ENCODE measurements around the gene IFNGR2. TPM values are rescaled to one million over a fixed set of nuclear protein-coding genes. Genes with fewer than 3 reads are reported as not detected.

Gene IFNGR2
- total RNA-seq, 1 experiment from 2014 or later, result 87.7 TPM

DNA sequence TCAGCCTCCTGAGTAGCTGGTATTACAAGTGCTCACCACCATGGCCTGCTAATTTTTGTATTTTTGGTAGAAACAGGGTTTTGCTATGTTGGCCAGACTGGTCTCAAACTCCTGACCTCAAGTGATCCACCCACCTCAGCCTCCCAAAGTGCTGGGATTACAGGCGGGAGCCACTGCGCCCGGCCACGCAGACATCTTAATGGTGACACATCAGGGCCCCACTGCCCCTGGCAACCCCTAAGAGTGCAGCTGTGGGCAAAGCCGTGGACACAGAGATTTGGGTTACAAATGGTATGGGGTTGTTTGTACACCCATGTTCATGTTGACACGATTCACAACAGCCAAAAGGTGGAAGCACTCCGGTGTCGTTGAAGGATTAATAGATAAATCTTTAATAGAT is 29.8 kb downstream of the IFNGR2 start:
- Mint-ChIP-seq H3K36me3 (ENCODE audit: insufficient read depth, unreplicated experiment) (peaks cover 100% of the 10 kb centered on the region), H3K27ac (ENCODE audit: low read depth, unreplicated experiment) (peak overlapping the region; percentile 64), H3K4me1 (ENCODE audit: insufficient read depth, unreplicated experiment) (peaks cover 32% of the 10 kb centered on the region), H3K27me3 (ENCODE audit: insufficient read depth, unreplicated experiment) (no peaks in the 10 kb centered on the region), H3K9me3 (ENCODE audit: unreplicated experiment) (no peaks in the 10 kb centered on the region), H3K4me3 (ENCODE audit: unreplicated experiment) (no peak overlapping the region)
- intact Hi-C loops (cut with micrococcal nuclease), result no loop called here
- TF ChIP-seq, protein P1, sequence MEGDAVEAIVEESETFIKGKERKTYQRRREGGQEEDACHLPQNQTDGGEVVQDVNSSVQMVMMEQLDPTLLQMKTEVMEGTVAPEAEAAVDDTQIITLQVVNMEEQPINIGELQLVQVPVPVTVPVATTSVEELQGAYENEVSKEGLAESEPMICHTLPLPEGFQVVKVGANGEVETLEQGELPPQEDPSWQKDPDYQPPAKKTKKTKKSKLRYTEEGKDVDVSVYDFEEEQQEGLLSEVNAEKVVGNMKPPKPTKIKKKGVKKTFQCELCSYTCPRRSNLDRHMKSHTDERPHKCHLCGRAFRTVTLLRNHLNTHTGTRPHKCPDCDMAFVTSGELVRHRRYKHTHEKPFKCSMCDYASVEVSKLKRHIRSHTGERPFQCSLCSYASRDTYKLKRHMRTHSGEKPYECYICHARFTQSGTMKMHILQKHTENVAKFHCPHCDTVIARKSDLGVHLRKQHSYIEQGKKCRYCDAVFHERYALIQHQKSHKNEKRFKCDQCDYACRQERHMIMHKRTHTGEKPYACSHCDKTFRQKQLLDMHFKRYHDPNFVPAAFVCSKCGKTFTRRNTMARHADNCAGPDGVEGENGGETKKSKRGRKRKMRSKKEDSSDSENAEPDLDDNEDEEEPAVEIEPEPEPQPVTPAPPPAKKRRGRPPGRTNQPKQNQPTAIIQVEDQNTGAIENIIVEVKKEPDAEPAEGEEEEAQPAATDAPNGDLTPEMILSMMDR (IDR thresholded peaks at IDR 0.05; ENCODE audit: unreplicated experiment), result no peak
- CTCF ChIA-PET, result interaction anchor here (0.8 to 1.2 kb wide), 2 partner anchors 12 to 15 kb away, joined by 3 to 7 read pairs; no protein-coding TSS in a partner anchor
- DNase-seq (ENCODE audit: unreplicated experiment), result no peak
- no TSS peak for BruUV-seq (replicated peaks)
- POLR2A ChIA-PET, result interaction anchor here (2.4 to 12.1 kb wide), 2 partner anchors 25 to 52 kb away, joined by 28 to 236 read pairs; partner anchors contain the start of gene IFNGR2

DNA sequence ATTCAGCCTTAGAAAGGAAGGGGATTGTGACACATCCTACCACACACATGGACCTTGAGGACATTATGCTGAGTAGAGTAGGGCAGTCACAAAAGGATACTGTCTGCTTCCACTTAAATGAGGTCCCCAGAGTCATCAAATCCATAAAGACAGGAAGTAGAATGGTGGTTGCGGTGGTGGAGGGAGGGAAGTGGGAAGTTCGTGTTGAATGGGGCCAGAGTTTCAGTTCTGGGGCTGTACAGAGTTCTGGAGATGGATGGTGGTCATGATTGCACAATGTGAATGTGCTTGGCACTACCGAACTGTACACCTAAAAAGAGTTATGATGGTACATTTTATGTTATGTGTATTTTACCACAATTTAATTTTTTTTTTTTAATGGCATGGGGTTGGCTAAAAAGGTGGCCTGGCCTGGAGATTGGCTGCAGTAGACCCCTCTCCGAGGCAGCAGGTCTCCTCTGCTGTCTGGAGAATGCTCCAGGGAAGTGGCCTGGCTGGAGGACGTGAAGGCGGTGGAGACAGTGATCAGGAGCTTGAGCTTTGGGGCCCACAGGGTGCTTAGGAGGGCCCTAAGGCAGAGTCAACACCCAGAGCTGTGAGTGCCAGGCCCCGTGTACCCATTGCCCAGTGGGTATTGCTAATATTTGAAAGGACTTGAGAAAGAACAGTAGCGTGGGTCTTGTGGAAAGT is 30.4 kb downstream of the IFNGR2 start:
- Mint-ChIP-seq H3K27ac (ENCODE audit: low read depth, unreplicated experiment) (peak overlapping the region; percentile 64), H3K4me3 (ENCODE audit: unreplicated experiment) (no peak overlapping the region), H3K9me3 (ENCODE audit: unreplicated experiment) (no peaks in the 10 kb centered on the region), H3K4me1 (ENCODE audit: insufficient read depth, unreplicated experiment) (peaks cover 29% of the 10 kb centered on the region), H3K36me3 (ENCODE audit: insufficient read depth, unreplicated experiment) (peaks cover 100% of the 10 kb centered on the region), H3K27me3 (ENCODE audit: insufficient read depth, unreplicated experiment) (no peaks in the 10 kb centered on the region)
- no TSS peak for BruUV-seq (replicated peaks)
- ChIA-PET CTCF (interaction anchor here (1.8 to 2.8 kb wide), 2 partner anchors 12 to 72 kb away, joined by 6 to 19 read pairs; no protein-coding TSS in a partner anchor), POLR2A (interaction anchor here (0.6 to 12.1 kb wide), 6 partner anchors 25 to 75 kb away, joined by 3 to 236 read pairs (median 16); partner anchors contain the start of genes IFNGR2 and TMEM50B)
- TF ChIP-seq, protein P1 (IDR thresholded peaks at IDR 0.05; ENCODE audit: unreplicated experiment), result no peak
- no peak for DNase-seq (ENCODE audit: unreplicated experiment)
- intact Hi-C loops (cut with micrococcal nuclease), result no loop called here

DNA sequence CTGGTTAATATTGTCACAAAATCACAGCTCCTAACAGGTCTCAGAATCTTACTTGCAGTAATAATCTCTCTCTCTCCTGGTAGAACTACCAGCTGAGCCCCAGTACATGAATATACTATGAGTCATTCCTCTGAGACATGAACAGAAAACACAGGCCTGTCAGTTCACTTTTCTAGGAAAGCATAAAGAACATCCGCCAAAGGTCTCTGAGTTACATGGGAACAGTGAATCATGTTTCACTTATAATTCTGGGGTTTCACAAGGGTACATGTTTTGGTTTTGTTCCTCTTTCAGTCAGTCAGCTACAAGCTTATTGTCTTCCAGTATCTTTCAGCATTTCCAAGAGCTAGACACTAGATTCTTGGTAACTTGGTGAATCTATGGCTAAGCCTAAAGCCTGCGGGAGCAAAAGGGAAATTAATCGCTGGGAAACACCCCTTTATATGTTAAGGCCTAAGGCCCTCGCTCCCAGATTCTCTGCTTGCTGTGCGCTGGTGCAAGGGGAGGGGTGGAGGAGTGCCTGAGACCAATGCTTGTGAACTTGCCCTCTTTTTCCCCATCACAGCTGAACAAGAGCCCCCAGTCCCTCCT is 31.7 kb downstream of the IFNGR2 start:
- H3K27ac Mint-ChIP-seq (ENCODE audit: low read depth, unreplicated experiment), result peak overlapping the region; percentile 95
- H3K9me3 Mint-ChIP-seq (ENCODE audit: unreplicated experiment), result no peaks in the 10 kb centered on the region
- BruUV-seq (replicated peaks), result no TSS peak
- H3K36me3 Mint-ChIP-seq (ENCODE audit: insufficient read depth, unreplicated experiment), result peaks cover 95% of the 10 kb centered on the region
- DNase-seq (ENCODE audit: unreplicated experiment), result peak; percentile 94
- peak overlapping the region; percentile 61 for H3K4me3 Mint-ChIP-seq (ENCODE audit: unreplicated experiment)
- peaks cover 21% of the 10 kb centered on the region for H3K4me1 Mint-ChIP-seq (ENCODE audit: insufficient read depth, unreplicated experiment)
- ChIA-PET POLR2A (interaction anchor here (0.6 to 12.1 kb wide), 13 partner anchors 9 to 911 kb away, joined by 3 to 236 read pairs (median 4); partner anchors contain the start of genes IFNAR1, IFNGR2 and TMEM50B), CTCF (interaction anchor here (0.5 to 2.8 kb wide), 8 partner anchors 10 to 238 kb away, joined by 3 to 19 read pairs (median 4); no protein-coding TSS in a partner anchor)
- TF ChIP-seq, protein P1 (IDR thresholded peaks at IDR 0.05; ENCODE audit: unreplicated experiment), result no peak
- no peaks in the 10 kb centered on the region for H3K27me3 Mint-ChIP-seq (ENCODE audit: insufficient read depth, unreplicated experiment)
- intact Hi-C loops (cut with micrococcal nuclease), result no loop called here

DNA sequence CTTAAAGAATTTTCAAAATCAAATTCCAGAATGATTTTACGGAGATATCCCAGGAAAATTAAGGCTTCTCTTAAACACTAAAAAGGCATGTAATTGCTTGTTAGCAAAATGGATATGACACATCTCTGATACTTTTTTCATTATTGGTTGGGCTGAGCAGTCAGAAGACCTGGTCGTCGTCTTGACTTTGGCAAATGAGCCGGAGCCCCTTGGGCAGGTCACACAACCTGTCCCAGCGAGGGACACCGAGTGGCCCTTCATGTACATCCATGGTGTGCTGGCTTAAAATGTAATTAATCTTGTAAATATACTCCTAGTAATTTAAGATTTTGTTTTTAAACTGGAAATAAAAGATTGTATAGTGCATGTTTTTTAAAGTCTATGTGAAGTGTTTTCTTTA is 33.9 kb downstream of the IFNGR2 start:
- POLR2A ChIA-PET, result interaction anchor here (0.6 to 12.1 kb wide), 6 partner anchors 8 to 639 kb away, joined by 3 to 236 read pairs (median 3); partner anchors contain the start of gene IFNGR2
- DNase-seq (ENCODE audit: unreplicated experiment), result no peak
- Mint-ChIP-seq H3K4me3 (ENCODE audit: unreplicated experiment) (no peak overlapping the region), H3K9me3 (ENCODE audit: unreplicated experiment) (no peaks in the 10 kb centered on the region), H3K27me3 (ENCODE audit: insufficient read depth, unreplicated experiment) (no peaks in the 10 kb centered on the region), H3K36me3 (ENCODE audit: insufficient read depth, unreplicated experiment) (peaks cover 73% of the 10 kb centered on the region), H3K4me1 (ENCODE audit: insufficient read depth, unreplicated experiment) (peaks cover 34% of the 10 kb centered on the region), H3K27ac (ENCODE audit: low read depth, unreplicated experiment) (no peak overlapping the region)
- no TSS peak for BruUV-seq (replicated peaks)
- TF ChIP-seq, protein P1 (IDR thresholded peaks at IDR 0.05; ENCODE audit: unreplicated experiment), result no peak
- CTCF ChIA-PET, result no interaction called here
- intact Hi-C loops (cut with micrococcal nuclease), result no loop called here

All from MCF 10A (cell line).